DMS 273 treated with DMSO at 0.1 percent for 48 hours (cell line): Measurements from ENCODE around the gene TBPL2.
"Not testable (repeated sequence)": the region's sequence is repeated elsewhere in the genome, so short reads cannot be mapped to it uniquely, and the experiment has no call there.

Experiments used
- DNase-seq: peaks from one replicate; lab custom pipeline; 2025; lab: John Stamatoyannopoulos, UW

Gene TBPL2

GRCh38 chr14:55438066-55438683 is 2.2 kb downstream of the TBPL2 start:
- DNase-seq = peak; percentile 20

GRCh38 chr14:55436931-55437330 is 3.5 kb downstream of the TBPL2 start:
- DNase-seq = no peak

- no peak for DNase-seq
Observed at GRCh38 chr14:55436519-55436918, 3.9 kb downstream of the TBPL2 start.

GRCh38 chr14:55434805-55435174 is 5.6 kb downstream of the TBPL2 start:
- DNase-seq = no peak

- no peak for DNase-seq
Observed at GRCh38 chr14:55433880-55434804, 6.3 kb downstream of the TBPL2 start.

GRCh38 chr14:55432628-55433027 is 7.8 kb downstream of the TBPL2 start:
- no peak for DNase-seq

GRCh38 chr14:55430024-55430690 is 10.3 kb downstream of the TBPL2 start:
- DNase-seq = peak; percentile 31

GRCh38 chr14:55427439-55427838 is 13.0 kb downstream of the TBPL2 start:
- no peak for DNase-seq

GRCh38 chr14:55426891-55427290 is 13.5 kb downstream of the TBPL2 start:
- DNase-seq = no peak

- DNase-seq = no peak
Observed at GRCh38 chr14:55425091-55425490, 15.3 kb downstream of the TBPL2 start.

GRCh38 chr14:55423969-55424368 is 16.4 kb downstream of the TBPL2 start:
- no peak for DNase-seq

- not testable (repeated sequence) for DNase-seq
Observed at GRCh38 chr14:55422338-55422737, 18.1 kb downstream of the TBPL2 start.

GRCh38 chr14:55419663-55420062 is 20.8 kb downstream of the TBPL2 start:
- no peak for DNase-seq

GRCh38 chr14:55418411-55418810 is 22.0 kb downstream of the TBPL2 start:
- no peak for DNase-seq

- DNase-seq = no peak
Observed at GRCh38 chr14:55417955-55418354, 22.5 kb downstream of the TBPL2 start.

GRCh38 chr14:55416866-55417265 is 23.6 kb downstream of the TBPL2 start:
- no peak for DNase-seq

- no peak for DNase-seq
Observed at GRCh38 chr14:55414551-55414950, 25.9 kb downstream of the TBPL2 start.

GRCh38 chr14:55412676-55413075 is 27.7 kb downstream of the TBPL2 start:
- DNase-seq = no peak

- peak; percentile 73 for DNase-seq
Observed at GRCh38 chr14:55411426-55412389, 28.7 kb downstream of the TBPL2 start, which contains the start of gene ATG14. ATG14 (minus strand) TSS chr14:55411830; CDS start chr14:55411822, 8 bp downstream.

- DNase-seq = no peak
Observed at GRCh38 chr14:55410876-55411275, 29.5 kb downstream of the TBPL2 start.

GRCh38 chr14:55404173-55404854 is 36.1 kb downstream of the TBPL2 start:
- no peak for DNase-seq
